Measurements from ENCODE around the gene B3GAT3.

B3GAT3 gene

GRCh38 chr11:62600367-62601121 lies 21.2 kb downstream of the B3GAT3 start:
- peaks cover 27% of the 10 kb centered on the region for H3K79me2 ChIP-seq (ENCODE audit: insufficient read depth, low read length)

GRCh38 chr11:62599901-62600300 lies 21.9 kb downstream of the B3GAT3 start:
- peaks cover 27% of the 10 kb centered on the region for H3K79me2 ChIP-seq (ENCODE audit: insufficient read depth, low read length)
- H3K9me3 ChIP-seq (ENCODE audit: low read length) = no peaks in the 10 kb centered on the region
- TF ChIP-seq EZH2 (IDR thresholded peaks at IDR 0.05; ENCODE audit: borderline replicate concordance, low read length) = no peak
- H3F3A ChIP-seq (ENCODE audit: insufficient read depth, low read length) = no peaks in the 10 kb centered on the region
- peak overlapping the region; percentile 94 for H3K4me2 ChIP-seq (ENCODE audit: low read length)
- no peaks in the 10 kb centered on the region for H4K20me1 ChIP-seq (ENCODE audit: insufficient read depth, low read length)
- no peaks in the 10 kb centered on the region for H3K27me3 ChIP-seq (ENCODE audit: insufficient read depth, low read length)
- no peak overlapping the region for H2AFZ ChIP-seq (ENCODE audit: low read length)
- peak overlapping the region; percentile 79 for H3K27ac ChIP-seq (ENCODE audit: low read depth, low read length, poor library complexity, severe bottlenecking)
- H3K9me2 ChIP-seq (ENCODE audit: low read depth, low read length) = no peaks in the 10 kb centered on the region
- peaks cover 26% of the 10 kb centered on the region for H3K4me1 ChIP-seq (ENCODE audit: insufficient read depth, low read length, severe bottlenecking)
- H3K9ac ChIP-seq (ENCODE audit: low read length) = peak overlapping the region; percentile 100
- H3K4me3 ChIP-seq (ENCODE audit: low read depth, low read length, poor library complexity, severe bottlenecking) = peak overlapping the region; percentile 97
- peaks cover 87% of the 10 kb centered on the region for H3K36me3 ChIP-seq (ENCODE audit: insufficient read depth, low read length)

More at GRCh38 chr11:62600367-62601121, 21.2 kb downstream of the B3GAT3 start:
- H4K20me1 ChIP-seq (ENCODE audit: insufficient read depth, low read length) = no peaks in the 10 kb centered on the region
- peaks cover 87% of the 10 kb centered on the region for H3K36me3 ChIP-seq (ENCODE audit: insufficient read depth, low read length)
- peak overlapping the region; percentile 100 for H3K9ac ChIP-seq (ENCODE audit: low read length)
- no peaks in the 10 kb centered on the region for H3K27me3 ChIP-seq (ENCODE audit: insufficient read depth, low read length)
- TF ChIP-seq EZH2 (IDR thresholded peaks at IDR 0.05; ENCODE audit: borderline replicate concordance, low read length) = no peak
- H3K4me2 ChIP-seq (ENCODE audit: low read length) = peak overlapping the region; percentile 94
- H3K9me2 ChIP-seq (ENCODE audit: low read depth, low read length) = no peaks in the 10 kb centered on the region
- H3K27ac ChIP-seq (ENCODE audit: low read depth, low read length, poor library complexity, severe bottlenecking) = peak overlapping the region; percentile 79
- no peaks in the 10 kb centered on the region for H3F3A ChIP-seq (ENCODE audit: insufficient read depth, low read length)
- H2AFZ ChIP-seq (ENCODE audit: low read length) = no peak overlapping the region
- no peaks in the 10 kb centered on the region for H3K9me3 ChIP-seq (ENCODE audit: low read length)
- H3K4me1 ChIP-seq (ENCODE audit: insufficient read depth, low read length, severe bottlenecking) = peaks cover 26% of the 10 kb centered on the region
- peak overlapping the region; percentile 97 for H3K4me3 ChIP-seq (ENCODE audit: low read depth, low read length, poor library complexity, severe bottlenecking)

- peak overlapping the region; percentile 94 for H3K4me2 ChIP-seq (ENCODE audit: low read length)
- no peaks in the 10 kb centered on the region for H3F3A ChIP-seq (ENCODE audit: insufficient read depth, low read length)
- H4K20me1 ChIP-seq (ENCODE audit: insufficient read depth, low read length) = no peaks in the 10 kb centered on the region
- no peak overlapping the region for H2AFZ ChIP-seq (ENCODE audit: low read length)
- peak overlapping the region; percentile 79 for H3K27ac ChIP-seq (ENCODE audit: low read depth, low read length, poor library complexity, severe bottlenecking)
- H3K4me1 ChIP-seq (ENCODE audit: insufficient read depth, low read length, severe bottlenecking) = peaks cover 26% of the 10 kb centered on the region
- peaks cover 91% of the 10 kb centered on the region for H3K36me3 ChIP-seq (ENCODE audit: insufficient read depth, low read length)
- no peaks in the 10 kb centered on the region for H3K27me3 ChIP-seq (ENCODE audit: insufficient read depth, low read length)
- peak overlapping the region; percentile 97 for H3K4me3 ChIP-seq (ENCODE audit: low read depth, low read length, poor library complexity, severe bottlenecking)
- H3K9ac ChIP-seq (ENCODE audit: low read length) = peak overlapping the region; percentile 100
- TF ChIP-seq EZH2 (IDR thresholded peaks at IDR 0.05; ENCODE audit: borderline replicate concordance, low read length) = no peak
- TF ChIP-seq CTCF (IDR thresholded peaks at IDR 0.05; ENCODE audit: low read length) = no peak
- no peaks in the 10 kb centered on the region for H3K9me3 ChIP-seq (ENCODE audit: low read length)
- peaks cover 27% of the 10 kb centered on the region for H3K79me2 ChIP-seq (ENCODE audit: insufficient read depth, low read length)
- H3K9me2 ChIP-seq (ENCODE audit: low read depth, low read length) = no peaks in the 10 kb centered on the region
Measured at GRCh38 chr11:62599069-62599696, 22.6 kb downstream of the B3GAT3 start.

- no peaks in the 10 kb centered on the region for H3K9me2 ChIP-seq (ENCODE audit: low read depth, low read length)
- H3K4me3 ChIP-seq (ENCODE audit: low read depth, low read length, poor library complexity, severe bottlenecking) = no peak overlapping the region
- no peaks in the 10 kb centered on the region for H3F3A ChIP-seq (ENCODE audit: insufficient read depth, low read length)
- no peak overlapping the region for H2AFZ ChIP-seq (ENCODE audit: low read length)
- H3K27ac ChIP-seq (ENCODE audit: low read depth, low read length, poor library complexity, severe bottlenecking) = no peak overlapping the region
- H3K4me2 ChIP-seq (ENCODE audit: low read length) = no peak overlapping the region
- no peaks in the 10 kb centered on the region for H3K27me3 ChIP-seq (ENCODE audit: insufficient read depth, low read length)
- H4K20me1 ChIP-seq (ENCODE audit: insufficient read depth, low read length) = no peaks in the 10 kb centered on the region
- H3K9me3 ChIP-seq (ENCODE audit: low read length) = no peaks in the 10 kb centered on the region
- H3K4me1 ChIP-seq (ENCODE audit: insufficient read depth, low read length, severe bottlenecking) = peaks cover 41% of the 10 kb centered on the region
- peaks cover 76% of the 10 kb centered on the region for H3K36me3 ChIP-seq (ENCODE audit: insufficient read depth, low read length)
- TF ChIP-seq EZH2 (IDR thresholded peaks at IDR 0.05; ENCODE audit: borderline replicate concordance, low read length) = no peak
- no peak for TF ChIP-seq CTCF (IDR thresholded peaks at IDR 0.05; ENCODE audit: low read length)
- no peak overlapping the region for H3K9ac ChIP-seq (ENCODE audit: low read length)
- H3K79me2 ChIP-seq (ENCODE audit: insufficient read depth, low read length) = peaks cover 23% of the 10 kb centered on the region
Measured at GRCh38 chr11:62595124-62595523, 26.7 kb downstream of the B3GAT3 start.

All from OCI-LY1 (cell line).